Panc1 (cell line): ENCODE measurements around the gene NTMT1. TPM values are rescaled to one million over a fixed set of nuclear protein-coding genes. Genes with fewer than 3 reads are reported as not detected.
A peak's percentile ranks its signal among the peaks of the same experiment; 100 is the strongest.

ENCODE experiments used
- ATAC-seq: fragments of 200-7000 bp; cut with Tn5 transposase; 2 replicates; pipeline ENCODE4 v1.9.1; 2020; ENCODE audit warnings: mild to moderate bottlenecking, moderate library complexity
- BruUV-seq: library from RNA; stranded (reverse); fragments of 400-500 nt; replicated peaks from 2 replicates; lab custom pipeline; 2021; lab: Mats Ljungman, UMichigan
- CTCF ChIA-PET: fragments of 300-600 bp; sonication (Branson Sonifier 250); formaldehyde crosslinking; loops from one replicate; lab custom pipeline; 2022; ENCODE audit warnings: antibody characterized with exemption; lab: Charles Lee
- POLR2A ChIA-PET: fragments of 300-600 bp; sonication (Branson Sonifier 250); formaldehyde crosslinking; loops from one replicate; lab custom pipeline; 2022; ENCODE audit warnings: antibody characterized with exemption; lab: Charles Lee
- DNase-seq: peaks from one replicate; pipeline ENCODE4 v3.0.0-alpha.2; 2010; ENCODE audit warnings: low read depth, low spot score
- H3K27ac ChIP-seq: 2 replicates; pipeline ENCODE4 v1.5.1; 2011; ENCODE audit warnings: mild to moderate bottlenecking, low read length, inconsistent platforms
- H3K27me3 ChIP-seq: fragments of 200-500 bp; sonication (Bioruptor generic); 2 replicates; pipeline ENCODE4 v1.6.0; 2014; ENCODE audit warnings: low read length, inconsistent platforms; ENCODE audit not compliant: control insufficient read depth, insufficient read depth
- H3K36me3 ChIP-seq: fragments of 200-500 bp; sonication (Bioruptor generic); 2 replicates; pipeline ENCODE4 v1.5.1; 2014; ENCODE audit warnings: inconsistent platforms, mild to moderate bottlenecking, low read length, moderate library complexity; ENCODE audit not compliant: control insufficient read depth, insufficient read depth
- H3K4me1 ChIP-seq: 2 replicates; pipeline ENCODE4 v1.5.1; 2011; ENCODE audit warnings: inconsistent platforms, mild to moderate bottlenecking, low read length, moderate library complexity; ENCODE audit not compliant: control insufficient read depth, insufficient read depth
- H3K4me3 ChIP-seq, 2 experiments: 2 replicates each; pipeline ENCODE4 v1.5.1; 2011 to 2012; ENCODE audit warnings: low read depth in 2 of 2, low read length in 2 of 2, mild to moderate bottlenecking in 2 of 2, inconsistent platforms in 1 of 2, moderate library complexity in 1 of 2
- H3K9me3 ChIP-seq: fragments of 200-500 bp; sonication (Bioruptor generic); 2 replicates; pipeline ENCODE4 v1.5.1; 2014; ENCODE audit warnings: low read depth, mild to moderate bottlenecking, inconsistent platforms, low read length, moderate library complexity; ENCODE audit not compliant: control insufficient read depth, insufficient read depth
- POLR2AphosphoS5 ChIP-seq: IDR thresholded peaks from 2 replicates; pipeline ENCODE4 v1.6.1; 2012; ENCODE audit warnings: mild to moderate bottlenecking, low read depth, low read length, moderate library complexity
- SIN3A ChIP-seq: IDR thresholded peaks from 2 replicates; pipeline ENCODE4 v1.6.1; 2012; ENCODE audit warnings: low read depth, mild to moderate bottlenecking, low read length, moderate library complexity, borderline replicate concordance; ENCODE audit not compliant: insufficient read depth
- TCF7L2 ChIP-seq: IDR thresholded peaks from 2 replicates; pipeline ENCODE4 v1.6.1; 2011; ENCODE audit warnings: mild to moderate bottlenecking, low read depth, low read length, inconsistent platforms
- in situ Hi-C: cut with HindIII; loops from 2 replicates; pipeline ENCODE4 v1.10.0; 2016; ENCODE audit warnings: low sequenced_read_pairs, low pct_unique_long_range_greater_than_20kb
- intact Hi-C: fragments of 100-400 bp; cut with micrococcal nuclease; formaldehyde crosslinking; loops from one replicate; pipeline ENCODE4 v1.10.0; 2022; ENCODE audit not compliant: unreplicated experiment
- total RNA-seq: library from RNA; stranded (reverse); gene quantifications from one replicate; pipeline ENCODE4 v1.2.1, GENCODE V29; 2021; ENCODE audit not compliant: unreplicated experiment
- TF ChIP-seq, protein P1 (sequence below): fragments of 450-650 bp; IDR thresholded peaks from 2 replicates; pipeline ENCODE4 v1.5.1; 2017; ENCODE audit warnings: mild to moderate bottlenecking
- TF ChIP-seq, protein P2 (sequence below), 2 experiments: IDR thresholded peaks; 2 replicates each; pipeline ENCODE4 v1.6.1; 2011 to 2012; ENCODE audit warnings: low read depth in 2 of 2, control low read depth in 1 of 2, low read length in 1 of 2, mild to moderate bottlenecking in 1 of 2, moderate library complexity in 1 of 2; ENCODE audit not compliant: insufficient read depth in 1 of 2

The NTMT1 gene
- total RNA-seq, 1 experiment from 2014 or later = 47.5 TPM

DNA sequence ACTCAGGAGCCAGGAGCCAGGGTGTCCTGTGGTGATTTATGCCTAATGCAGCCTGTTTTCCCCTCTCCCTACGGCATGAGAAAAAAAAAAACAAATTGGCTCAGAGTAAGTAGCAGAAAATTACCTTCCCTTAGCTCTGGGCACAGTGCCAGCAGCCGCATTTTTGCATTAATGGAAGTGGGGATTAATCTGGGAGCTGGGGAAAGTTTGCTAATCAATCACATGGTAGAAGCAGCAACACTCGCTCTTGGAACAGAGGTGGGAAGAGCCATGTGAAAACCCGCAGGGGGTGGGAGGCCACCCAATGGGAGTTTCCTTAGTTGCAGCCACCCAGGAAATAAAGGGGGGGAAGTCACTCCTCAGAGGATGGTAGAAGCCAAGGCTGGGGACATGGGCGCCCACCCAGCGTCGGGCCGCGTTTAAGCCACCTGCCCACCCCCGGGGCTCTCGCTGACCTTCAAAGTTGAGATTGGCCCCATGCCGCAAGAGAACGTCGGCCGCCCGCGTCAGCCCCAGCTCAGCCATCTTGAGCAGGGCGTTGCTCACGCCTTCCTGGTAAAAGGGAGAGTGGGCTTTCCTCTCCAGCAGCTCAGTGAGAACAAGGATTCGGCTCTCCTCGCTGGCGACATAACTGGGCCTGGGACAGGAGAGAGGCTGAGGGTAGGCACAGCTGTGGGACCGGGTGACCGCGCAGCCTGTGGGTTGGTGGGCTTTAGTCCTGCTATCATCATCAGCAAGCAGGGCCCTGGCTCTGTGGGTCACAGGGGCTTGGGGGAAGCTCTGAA is 14.3 kb downstream of the NTMT1 start:
- no peak for TF ChIP-seq TCF7L2
- no peak for TF ChIP-seq POLR2AphosphoS5
- TF ChIP-seq SIN3A = no peak
- TF ChIP-seq, protein P1, sequence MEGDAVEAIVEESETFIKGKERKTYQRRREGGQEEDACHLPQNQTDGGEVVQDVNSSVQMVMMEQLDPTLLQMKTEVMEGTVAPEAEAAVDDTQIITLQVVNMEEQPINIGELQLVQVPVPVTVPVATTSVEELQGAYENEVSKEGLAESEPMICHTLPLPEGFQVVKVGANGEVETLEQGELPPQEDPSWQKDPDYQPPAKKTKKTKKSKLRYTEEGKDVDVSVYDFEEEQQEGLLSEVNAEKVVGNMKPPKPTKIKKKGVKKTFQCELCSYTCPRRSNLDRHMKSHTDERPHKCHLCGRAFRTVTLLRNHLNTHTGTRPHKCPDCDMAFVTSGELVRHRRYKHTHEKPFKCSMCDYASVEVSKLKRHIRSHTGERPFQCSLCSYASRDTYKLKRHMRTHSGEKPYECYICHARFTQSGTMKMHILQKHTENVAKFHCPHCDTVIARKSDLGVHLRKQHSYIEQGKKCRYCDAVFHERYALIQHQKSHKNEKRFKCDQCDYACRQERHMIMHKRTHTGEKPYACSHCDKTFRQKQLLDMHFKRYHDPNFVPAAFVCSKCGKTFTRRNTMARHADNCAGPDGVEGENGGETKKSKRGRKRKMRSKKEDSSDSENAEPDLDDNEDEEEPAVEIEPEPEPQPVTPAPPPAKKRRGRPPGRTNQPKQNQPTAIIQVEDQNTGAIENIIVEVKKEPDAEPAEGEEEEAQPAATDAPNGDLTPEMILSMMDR = no peak
- TF ChIP-seq, protein P2, sequence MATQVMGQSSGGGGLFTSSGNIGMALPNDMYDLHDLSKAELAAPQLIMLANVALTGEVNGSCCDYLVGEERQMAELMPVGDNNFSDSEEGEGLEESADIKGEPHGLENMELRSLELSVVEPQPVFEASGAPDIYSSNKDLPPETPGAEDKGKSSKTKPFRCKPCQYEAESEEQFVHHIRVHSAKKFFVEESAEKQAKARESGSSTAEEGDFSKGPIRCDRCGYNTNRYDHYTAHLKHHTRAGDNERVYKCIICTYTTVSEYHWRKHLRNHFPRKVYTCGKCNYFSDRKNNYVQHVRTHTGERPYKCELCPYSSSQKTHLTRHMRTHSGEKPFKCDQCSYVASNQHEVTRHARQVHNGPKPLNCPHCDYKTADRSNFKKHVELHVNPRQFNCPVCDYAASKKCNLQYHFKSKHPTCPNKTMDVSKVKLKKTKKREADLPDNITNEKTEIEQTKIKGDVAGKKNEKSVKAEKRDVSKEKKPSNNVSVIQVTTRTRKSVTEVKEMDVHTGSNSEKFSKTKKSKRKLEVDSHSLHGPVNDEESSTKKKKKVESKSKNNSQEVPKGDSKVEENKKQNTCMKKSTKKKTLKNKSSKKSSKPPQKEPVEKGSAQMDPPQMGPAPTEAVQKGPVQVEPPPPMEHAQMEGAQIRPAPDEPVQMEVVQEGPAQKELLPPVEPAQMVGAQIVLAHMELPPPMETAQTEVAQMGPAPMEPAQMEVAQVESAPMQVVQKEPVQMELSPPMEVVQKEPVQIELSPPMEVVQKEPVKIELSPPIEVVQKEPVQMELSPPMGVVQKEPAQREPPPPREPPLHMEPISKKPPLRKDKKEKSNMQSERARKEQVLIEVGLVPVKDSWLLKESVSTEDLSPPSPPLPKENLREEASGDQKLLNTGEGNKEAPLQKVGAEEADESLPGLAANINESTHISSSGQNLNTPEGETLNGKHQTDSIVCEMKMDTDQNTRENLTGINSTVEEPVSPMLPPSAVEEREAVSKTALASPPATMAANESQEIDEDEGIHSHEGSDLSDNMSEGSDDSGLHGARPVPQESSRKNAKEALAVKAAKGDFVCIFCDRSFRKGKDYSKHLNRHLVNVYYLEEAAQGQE (IDR thresholded peaks at IDR 0.05; ENCODE audit: insufficient read depth in 1 of 2, low read depth in 2 of 2, low read length in 1 of 2) = no peak
- CTCF ChIA-PET = interaction anchor here (0.6 to 1.1 kb wide), 2 partner anchors 31 to 146 kb away, joined by 3 to 5 read pairs; no protein-coding TSS in a partner anchor
- Histone ChIP-seq H3K4me3 (peak overlapping the region; percentile 80 to 84), H3K27ac (peak overlapping the region; percentile 17; the same call in 1 of the 2 replicates), H3K27me3 (no peaks in the 10 kb centered on the region), H3K36me3 (no peaks in the 10 kb centered on the region; the same call in 1 of the 2 replicates), H3K9me3 (no peaks in the 10 kb centered on the region), H3K4me1 (no peaks in the 10 kb centered on the region)
- in situ Hi-C loops (no loop called here), intact Hi-C loops (loop anchor here (5.0 kb wide), 2 partner anchors 77 to 142 kb away; no protein-coding TSS in a partner anchor)
- DNase-seq (no peak), ATAC-seq (no peak)
- no TSS peak for BruUV-seq
- POLR2A ChIA-PET = interaction anchor here (0.5 kb wide), 1 partner anchor 463 kb away, joined by 4 read pairs; no protein-coding TSS in a partner anchor

DNA sequence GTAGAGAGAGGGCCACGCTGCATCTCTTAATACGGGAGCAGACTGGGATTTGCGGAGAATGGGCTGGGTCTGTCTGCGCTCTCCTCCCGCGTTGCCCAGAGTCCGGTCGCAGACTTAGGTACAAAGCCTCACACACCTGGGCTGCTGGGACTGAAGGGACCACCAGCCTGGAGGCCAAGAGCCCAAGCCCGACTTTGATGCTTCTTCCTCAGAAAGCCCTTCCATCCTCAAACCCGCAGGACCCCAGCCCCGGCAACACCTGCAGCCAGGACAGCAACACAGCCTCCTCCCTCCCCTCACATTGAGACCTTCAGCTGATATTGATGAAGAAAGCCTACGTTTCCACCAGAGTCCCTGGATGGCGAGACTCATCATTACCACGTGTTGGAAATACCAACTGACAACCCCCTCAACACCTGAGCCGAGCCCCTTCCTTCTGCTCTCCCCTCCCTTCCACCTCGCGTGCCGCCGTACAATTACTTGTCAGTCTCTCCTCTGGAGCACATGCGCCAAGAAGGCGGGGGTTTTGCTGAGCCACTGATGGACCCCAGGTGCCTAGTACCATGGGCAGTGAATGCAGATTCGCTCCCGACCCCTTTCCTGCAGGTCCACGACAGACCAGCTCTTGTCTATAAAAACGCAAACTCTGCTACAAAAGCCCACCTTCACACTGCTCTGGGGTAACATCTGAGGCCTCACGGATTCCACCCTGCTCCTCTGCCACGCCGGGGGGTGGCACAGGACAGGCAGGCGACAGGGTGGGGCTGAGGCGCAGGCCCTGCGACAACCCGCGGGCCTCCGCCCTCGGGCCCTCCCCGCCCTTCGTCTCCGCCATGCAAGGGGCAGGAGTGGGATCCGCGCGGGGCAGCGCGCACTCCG is 15.1 kb downstream of the NTMT1 start:
- in situ Hi-C loops (no loop called here), intact Hi-C loops (loop anchor here (5.0 kb wide), 2 partner anchors 76 to 141 kb away; no protein-coding TSS in a partner anchor)
- Histone ChIP-seq H3K9me3 (no peaks in the 10 kb centered on the region), H3K4me1 (no peaks in the 10 kb centered on the region), H3K4me3 (peak overlapping the region; percentile 80 to 84), H3K36me3 (no peaks in the 10 kb centered on the region; the same call in 1 of the 2 replicates), H3K27me3 (no peaks in the 10 kb centered on the region), H3K27ac (peak overlapping the region; percentile 65)
- TF ChIP-seq, protein P1 = no peak
- TF ChIP-seq SIN3A = no peak
- no peak for TF ChIP-seq POLR2AphosphoS5
- TF ChIP-seq TCF7L2 = no peak
- TF ChIP-seq, protein P2 (IDR thresholded peaks at IDR 0.05; ENCODE audit: insufficient read depth in 1 of 2, low read depth in 2 of 2, low read length in 1 of 2) = no peak
- DNase-seq (no peak), ATAC-seq (no peak)
- CTCF ChIA-PET = interaction anchor here (0.6 kb wide), 1 partner anchor 153 kb away, joined by 5 read pairs; no protein-coding TSS in a partner anchor
- TSS peak; percentile 79 for BruUV-seq
- POLR2A ChIA-PET = no interaction called here
